NB4 (cell line): ENCODE results near the gene TERT.

Experiments
- MYC ChIP-seq: IDR thresholded peaks from 2 replicates; pipeline ENCODE4 v1.6.1; 2011; ENCODE audit warnings: low read depth, low read length
- POLR2A ChIP-seq: IDR thresholded peaks from 2 replicates; pipeline ENCODE4 v1.6.1; 2011; ENCODE audit warnings: mild to moderate bottlenecking; ENCODE audit not compliant: insufficient read length; ENCODE audit errors: extremely low read depth
- TF ChIP-seq, protein P1 (sequence below): IDR thresholded peaks from one replicate; pipeline ENCODE4 v1.5.1; 2012; ENCODE audit warnings: low read depth, low read length
- TF ChIP-seq, protein P2 (sequence below): IDR thresholded peaks from 2 replicates; pipeline ENCODE4 v1.6.1; 2011; ENCODE audit warnings: low read depth, low read length

GRCh38 chr5:1281038-1281882 is 13.6 kb downstream of the TERT start:
- TF ChIP-seq, protein P1, sequence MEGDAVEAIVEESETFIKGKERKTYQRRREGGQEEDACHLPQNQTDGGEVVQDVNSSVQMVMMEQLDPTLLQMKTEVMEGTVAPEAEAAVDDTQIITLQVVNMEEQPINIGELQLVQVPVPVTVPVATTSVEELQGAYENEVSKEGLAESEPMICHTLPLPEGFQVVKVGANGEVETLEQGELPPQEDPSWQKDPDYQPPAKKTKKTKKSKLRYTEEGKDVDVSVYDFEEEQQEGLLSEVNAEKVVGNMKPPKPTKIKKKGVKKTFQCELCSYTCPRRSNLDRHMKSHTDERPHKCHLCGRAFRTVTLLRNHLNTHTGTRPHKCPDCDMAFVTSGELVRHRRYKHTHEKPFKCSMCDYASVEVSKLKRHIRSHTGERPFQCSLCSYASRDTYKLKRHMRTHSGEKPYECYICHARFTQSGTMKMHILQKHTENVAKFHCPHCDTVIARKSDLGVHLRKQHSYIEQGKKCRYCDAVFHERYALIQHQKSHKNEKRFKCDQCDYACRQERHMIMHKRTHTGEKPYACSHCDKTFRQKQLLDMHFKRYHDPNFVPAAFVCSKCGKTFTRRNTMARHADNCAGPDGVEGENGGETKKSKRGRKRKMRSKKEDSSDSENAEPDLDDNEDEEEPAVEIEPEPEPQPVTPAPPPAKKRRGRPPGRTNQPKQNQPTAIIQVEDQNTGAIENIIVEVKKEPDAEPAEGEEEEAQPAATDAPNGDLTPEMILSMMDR: no peak
- TF ChIP-seq MYC: no peak
- no peak for TF ChIP-seq POLR2A
- TF ChIP-seq, protein P2, sequence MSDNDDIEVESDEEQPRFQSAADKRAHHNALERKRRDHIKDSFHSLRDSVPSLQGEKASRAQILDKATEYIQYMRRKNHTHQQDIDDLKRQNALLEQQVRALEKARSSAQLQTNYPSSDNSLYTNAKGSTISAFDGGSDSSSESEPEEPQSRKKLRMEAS: no peak
